Panc1 (cell line): ENCODE data around the gene PDE3B.

Experiments
- TF ChIP-seq, protein P1 (sequence below): fragments of 450-650 bp; IDR thresholded peaks from 2 replicates; pipeline ENCODE4 v1.5.1; 2017; ENCODE audit warnings: mild to moderate bottlenecking
- TF ChIP-seq, protein P2 (sequence below), 2 experiments: IDR thresholded peaks; 2 replicates each; pipeline ENCODE4 v1.6.1; 2011 to 2012; ENCODE audit warnings: low read depth in 2 of 2, control low read depth in 1 of 2, low read length in 1 of 2, mild to moderate bottlenecking in 1 of 2, moderate library complexity in 1 of 2; ENCODE audit not compliant: insufficient read depth in 1 of 2

DNA sequence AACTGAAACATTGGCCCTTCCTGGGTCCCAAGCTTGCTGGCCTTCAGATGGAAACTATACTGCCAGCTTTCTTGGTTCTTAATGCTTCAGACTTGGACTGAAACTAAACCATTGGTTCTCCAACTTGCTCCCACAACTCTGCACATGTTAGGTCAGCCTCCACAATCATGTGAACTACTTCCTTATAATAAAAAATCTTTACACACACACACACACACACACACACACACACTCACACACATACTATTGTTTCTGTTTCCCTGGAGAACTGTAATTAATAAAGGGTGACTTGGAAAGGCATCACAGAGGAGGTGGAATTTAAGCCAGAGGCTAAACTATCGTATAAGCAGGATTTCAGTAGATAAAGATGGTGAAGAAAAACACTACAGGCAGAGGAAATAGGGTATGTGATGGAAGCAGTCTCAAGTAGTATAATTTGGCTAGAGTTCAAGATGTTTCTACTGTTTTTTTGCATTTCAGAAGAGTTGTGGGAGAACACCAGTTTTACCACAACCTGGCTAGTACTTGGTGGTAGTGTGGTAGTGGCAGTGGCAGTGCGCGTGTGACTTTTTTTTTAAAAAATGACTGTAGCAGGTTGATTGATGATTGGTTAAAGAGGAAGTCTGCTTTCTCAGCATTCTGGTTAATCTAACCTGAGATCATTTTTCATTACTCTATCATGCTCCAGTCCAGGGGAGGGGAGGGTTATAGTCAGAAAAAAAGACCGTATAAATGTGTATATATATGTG lies 70.1 kb downstream of the PDE3B start:
- TF ChIP-seq, protein P1, sequence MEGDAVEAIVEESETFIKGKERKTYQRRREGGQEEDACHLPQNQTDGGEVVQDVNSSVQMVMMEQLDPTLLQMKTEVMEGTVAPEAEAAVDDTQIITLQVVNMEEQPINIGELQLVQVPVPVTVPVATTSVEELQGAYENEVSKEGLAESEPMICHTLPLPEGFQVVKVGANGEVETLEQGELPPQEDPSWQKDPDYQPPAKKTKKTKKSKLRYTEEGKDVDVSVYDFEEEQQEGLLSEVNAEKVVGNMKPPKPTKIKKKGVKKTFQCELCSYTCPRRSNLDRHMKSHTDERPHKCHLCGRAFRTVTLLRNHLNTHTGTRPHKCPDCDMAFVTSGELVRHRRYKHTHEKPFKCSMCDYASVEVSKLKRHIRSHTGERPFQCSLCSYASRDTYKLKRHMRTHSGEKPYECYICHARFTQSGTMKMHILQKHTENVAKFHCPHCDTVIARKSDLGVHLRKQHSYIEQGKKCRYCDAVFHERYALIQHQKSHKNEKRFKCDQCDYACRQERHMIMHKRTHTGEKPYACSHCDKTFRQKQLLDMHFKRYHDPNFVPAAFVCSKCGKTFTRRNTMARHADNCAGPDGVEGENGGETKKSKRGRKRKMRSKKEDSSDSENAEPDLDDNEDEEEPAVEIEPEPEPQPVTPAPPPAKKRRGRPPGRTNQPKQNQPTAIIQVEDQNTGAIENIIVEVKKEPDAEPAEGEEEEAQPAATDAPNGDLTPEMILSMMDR: no peak
- TF ChIP-seq, protein P2, sequence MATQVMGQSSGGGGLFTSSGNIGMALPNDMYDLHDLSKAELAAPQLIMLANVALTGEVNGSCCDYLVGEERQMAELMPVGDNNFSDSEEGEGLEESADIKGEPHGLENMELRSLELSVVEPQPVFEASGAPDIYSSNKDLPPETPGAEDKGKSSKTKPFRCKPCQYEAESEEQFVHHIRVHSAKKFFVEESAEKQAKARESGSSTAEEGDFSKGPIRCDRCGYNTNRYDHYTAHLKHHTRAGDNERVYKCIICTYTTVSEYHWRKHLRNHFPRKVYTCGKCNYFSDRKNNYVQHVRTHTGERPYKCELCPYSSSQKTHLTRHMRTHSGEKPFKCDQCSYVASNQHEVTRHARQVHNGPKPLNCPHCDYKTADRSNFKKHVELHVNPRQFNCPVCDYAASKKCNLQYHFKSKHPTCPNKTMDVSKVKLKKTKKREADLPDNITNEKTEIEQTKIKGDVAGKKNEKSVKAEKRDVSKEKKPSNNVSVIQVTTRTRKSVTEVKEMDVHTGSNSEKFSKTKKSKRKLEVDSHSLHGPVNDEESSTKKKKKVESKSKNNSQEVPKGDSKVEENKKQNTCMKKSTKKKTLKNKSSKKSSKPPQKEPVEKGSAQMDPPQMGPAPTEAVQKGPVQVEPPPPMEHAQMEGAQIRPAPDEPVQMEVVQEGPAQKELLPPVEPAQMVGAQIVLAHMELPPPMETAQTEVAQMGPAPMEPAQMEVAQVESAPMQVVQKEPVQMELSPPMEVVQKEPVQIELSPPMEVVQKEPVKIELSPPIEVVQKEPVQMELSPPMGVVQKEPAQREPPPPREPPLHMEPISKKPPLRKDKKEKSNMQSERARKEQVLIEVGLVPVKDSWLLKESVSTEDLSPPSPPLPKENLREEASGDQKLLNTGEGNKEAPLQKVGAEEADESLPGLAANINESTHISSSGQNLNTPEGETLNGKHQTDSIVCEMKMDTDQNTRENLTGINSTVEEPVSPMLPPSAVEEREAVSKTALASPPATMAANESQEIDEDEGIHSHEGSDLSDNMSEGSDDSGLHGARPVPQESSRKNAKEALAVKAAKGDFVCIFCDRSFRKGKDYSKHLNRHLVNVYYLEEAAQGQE (IDR thresholded peaks at IDR 0.05; ENCODE audit: insufficient read depth in 1 of 2, low read depth in 2 of 2, low read length in 1 of 2): no peak
